ENCODE data around the gene MAP7D3.

The MAP7D3 gene

DNA sequence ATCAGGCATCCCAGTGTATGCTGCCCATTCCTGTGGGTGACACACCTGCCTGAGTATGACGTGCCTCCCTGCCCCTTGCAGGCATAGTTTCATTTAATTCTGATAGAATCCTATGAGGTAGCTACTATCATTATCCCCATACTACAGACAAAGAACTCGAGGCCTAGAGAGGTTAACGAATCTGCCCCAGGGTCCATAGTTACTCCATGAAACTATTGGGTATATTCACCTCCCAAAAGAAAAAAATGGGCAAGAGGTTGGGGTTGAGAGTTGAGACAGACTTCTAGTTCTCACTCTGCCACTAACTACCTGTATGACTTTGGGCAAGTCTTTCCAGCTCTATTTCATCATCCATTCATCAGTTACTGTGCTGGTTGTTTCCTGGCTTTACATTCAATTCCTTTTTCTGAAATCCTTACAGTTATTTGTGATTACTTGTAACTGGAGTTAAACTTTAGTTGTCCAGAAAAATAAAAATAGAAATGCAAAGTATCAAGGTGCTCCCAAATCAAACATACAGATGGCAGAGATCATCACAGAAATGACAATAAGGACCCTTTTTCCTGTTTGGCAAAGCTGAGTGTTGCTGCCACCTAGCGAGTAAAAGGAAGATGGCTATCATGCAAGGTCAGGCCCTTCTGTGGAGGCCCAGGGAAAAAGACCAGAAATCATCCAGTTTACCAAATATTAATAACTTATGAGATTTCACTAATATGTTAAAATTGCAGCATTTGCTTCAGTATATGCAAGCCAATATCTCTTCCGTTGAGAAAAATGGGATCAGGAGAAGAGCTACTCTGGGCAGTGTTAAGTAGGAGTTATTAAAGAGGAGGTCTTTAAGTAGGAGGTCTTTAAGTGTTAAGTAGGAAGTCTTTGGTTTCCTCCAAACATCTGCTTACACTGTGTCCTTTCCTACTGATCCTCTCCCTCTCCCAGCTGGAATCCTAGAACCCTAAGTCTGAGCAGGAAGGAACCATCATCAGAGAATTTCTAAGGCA, 17.1 kb upstream of the MAP7D3 start:
- H3K4me1 ChIP-seq (ENCODE audit: control insufficient read depth, insufficient read depth, low read length, poor library complexity, severe bottlenecking): no peaks in the 10 kb centered on the region
- no peak overlapping the region for H3K27ac ChIP-seq (ENCODE audit: low read depth, low read length, severe bottlenecking)
- H3K36me3 ChIP-seq (ENCODE audit: control insufficient read depth, insufficient read depth, low read length): no peaks in the 10 kb centered on the region
- no peak overlapping the region for H3K4me3 ChIP-seq (ENCODE audit: extremely low read depth, insufficient read depth, low read length, poor library complexity, severe bottlenecking)
- 0% methylated on average over 1 of the region's 5 CpGs; no CpG with 5 or more reads in 1 of the 2 experiments for WGBS, 2 experiments (ENCODE audit: insufficient coverage in 2 of 2)
- no peaks in the 10 kb centered on the region for H3K9me3 ChIP-seq (ENCODE audit: control insufficient read depth, low read length)

DNA sequence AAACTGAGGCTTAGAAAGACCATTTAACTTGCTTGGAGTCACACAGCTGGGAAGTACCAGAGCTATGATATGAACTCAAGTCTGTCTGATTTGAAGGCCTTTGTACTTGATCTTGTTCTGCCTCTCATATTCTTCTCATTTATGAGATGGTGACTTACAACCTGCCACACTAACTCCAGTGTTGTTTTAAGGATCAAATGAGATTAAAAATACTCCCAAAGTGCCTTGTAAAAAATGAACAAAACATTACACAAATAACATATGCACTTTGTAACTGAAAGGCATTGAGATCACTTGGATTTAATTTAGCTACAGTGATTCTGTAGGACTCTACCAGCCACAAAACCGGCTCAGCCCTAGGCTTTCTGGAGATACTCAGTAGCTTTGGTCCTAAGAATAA, 15.6 kb upstream of the MAP7D3 start:
- Histone ChIP-seq H3K9me3 (ENCODE audit: control insufficient read depth, low read length) (no peaks in the 10 kb centered on the region), H3K4me3 (ENCODE audit: extremely low read depth, insufficient read depth, low read length, poor library complexity, severe bottlenecking) (no peak overlapping the region), H3K4me1 (ENCODE audit: control insufficient read depth, insufficient read depth, low read length, poor library complexity, severe bottlenecking) (no peaks in the 10 kb centered on the region), H3K27ac (ENCODE audit: low read depth, low read length, severe bottlenecking) (no peak overlapping the region), H3K36me3 (ENCODE audit: control insufficient read depth, insufficient read depth, low read length) (no peaks in the 10 kb centered on the region)
- WGBS, 2 experiments (ENCODE audit: insufficient coverage in 2 of 2): 100% methylated on average over 1 of the region's 1 CpG; no CpG with 5 or more reads in 1 of the 2 experiments

GRCh38 chrX:136262812-136263315, 11.7 kb upstream of the MAP7D3 start:
- no peaks in the 10 kb centered on the region for H3K9me3 ChIP-seq (ENCODE audit: control insufficient read depth, low read length)
- H3K4me1 ChIP-seq (ENCODE audit: control insufficient read depth, insufficient read depth, low read length, poor library complexity, severe bottlenecking): peaks cover 3% of the 10 kb centered on the region
- H3K4me3 ChIP-seq (ENCODE audit: extremely low read depth, insufficient read depth, low read length, poor library complexity, severe bottlenecking): no peak overlapping the region
- H3K36me3 ChIP-seq (ENCODE audit: control insufficient read depth, insufficient read depth, low read length): no peaks in the 10 kb centered on the region
- no peak overlapping the region for H3K27ac ChIP-seq (ENCODE audit: low read depth, low read length, severe bottlenecking)
- no CpG with 5 or more reads among the region's 7 CpGs for WGBS, 2 experiments (ENCODE audit: insufficient coverage in 2 of 2)

DNA sequence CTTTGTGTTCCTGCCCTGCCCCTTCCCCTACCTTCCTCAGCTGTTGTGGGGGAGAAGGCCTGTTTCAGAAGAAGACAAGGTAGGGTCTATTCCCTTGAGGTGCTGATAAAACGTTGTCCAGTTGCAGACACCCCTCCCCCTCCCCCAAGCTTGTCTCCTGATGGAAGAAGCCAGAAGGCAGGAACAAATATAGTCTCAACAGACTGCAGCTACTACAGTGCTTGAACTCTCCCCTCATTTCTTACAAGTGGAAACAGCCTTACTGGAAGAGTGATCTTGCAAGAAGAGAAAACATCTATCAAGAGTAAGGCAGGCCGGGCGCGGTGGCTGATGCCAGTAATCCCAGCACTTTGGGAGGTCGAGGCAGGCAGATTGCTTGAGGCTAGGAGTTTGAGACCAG, 11.0 kb upstream of the MAP7D3 start:
- no peak overlapping the region for H3K27ac ChIP-seq (ENCODE audit: low read depth, low read length, severe bottlenecking)
- H3K4me1 ChIP-seq (ENCODE audit: control insufficient read depth, insufficient read depth, low read length, poor library complexity, severe bottlenecking): peaks cover 3% of the 10 kb centered on the region
- no peaks in the 10 kb centered on the region for H3K36me3 ChIP-seq (ENCODE audit: control insufficient read depth, insufficient read depth, low read length)
- no peak overlapping the region for H3K4me3 ChIP-seq (ENCODE audit: extremely low read depth, insufficient read depth, low read length, poor library complexity, severe bottlenecking)
- no peaks in the 10 kb centered on the region for H3K9me3 ChIP-seq (ENCODE audit: control insufficient read depth, low read length)
- 93 to 100% methylated on average over 1 to 2 of the region's 5 CpGs for WGBS, 2 experiments (ENCODE audit: insufficient coverage in 2 of 2)

- Histone ChIP-seq H3K4me1 (ENCODE audit: control insufficient read depth, insufficient read depth, low read length, poor library complexity, severe bottlenecking) (peaks cover 5% of the 10 kb centered on the region), H3K36me3 (ENCODE audit: control insufficient read depth, insufficient read depth, low read length) (no peaks in the 10 kb centered on the region), H3K4me3 (ENCODE audit: extremely low read depth, insufficient read depth, low read length, poor library complexity, severe bottlenecking) (no peak overlapping the region), H3K27ac (ENCODE audit: low read depth, low read length, severe bottlenecking) (no peak overlapping the region), H3K9me3 (ENCODE audit: control insufficient read depth, low read length) (no peaks in the 10 kb centered on the region)
- WGBS, 2 experiments (ENCODE audit: insufficient coverage in 2 of 2): no CpG with 5 or more reads among the region's 7 CpGs
These were observed 10.1 kb upstream of the MAP7D3 start for GRCh38 chrX:136261321-136261720.

- Histone ChIP-seq H3K27ac (ENCODE audit: low read depth, low read length, severe bottlenecking) (no peak overlapping the region), H3K4me3 (ENCODE audit: extremely low read depth, insufficient read depth, low read length, poor library complexity, severe bottlenecking) (no peak overlapping the region), H3K9me3 (ENCODE audit: control insufficient read depth, low read length) (no peaks in the 10 kb centered on the region), H3K4me1 (ENCODE audit: control insufficient read depth, insufficient read depth, low read length, poor library complexity, severe bottlenecking) (peaks cover 8% of the 10 kb centered on the region), H3K36me3 (ENCODE audit: control insufficient read depth, insufficient read depth, low read length) (no peaks in the 10 kb centered on the region)
These were observed 9.6 kb upstream of the MAP7D3 start for GRCh38 chrX:136260776-136261175.

GRCh38 chrX:136259543-136259942, 8.3 kb upstream of the MAP7D3 start:
- Histone ChIP-seq H3K36me3 (ENCODE audit: control insufficient read depth, insufficient read depth, low read length) (no peaks in the 10 kb centered on the region), H3K9me3 (ENCODE audit: control insufficient read depth, low read length) (no peaks in the 10 kb centered on the region), H3K4me1 (ENCODE audit: control insufficient read depth, insufficient read depth, low read length, poor library complexity, severe bottlenecking) (peaks cover 8% of the 10 kb centered on the region), H3K27ac (ENCODE audit: low read depth, low read length, severe bottlenecking) (no peak overlapping the region), H3K4me3 (ENCODE audit: extremely low read depth, insufficient read depth, low read length, poor library complexity, severe bottlenecking) (no peak overlapping the region)
- WGBS, 2 experiments (ENCODE audit: insufficient coverage in 2 of 2): no CpG with 5 or more reads among the region's 4 CpGs

DNA sequence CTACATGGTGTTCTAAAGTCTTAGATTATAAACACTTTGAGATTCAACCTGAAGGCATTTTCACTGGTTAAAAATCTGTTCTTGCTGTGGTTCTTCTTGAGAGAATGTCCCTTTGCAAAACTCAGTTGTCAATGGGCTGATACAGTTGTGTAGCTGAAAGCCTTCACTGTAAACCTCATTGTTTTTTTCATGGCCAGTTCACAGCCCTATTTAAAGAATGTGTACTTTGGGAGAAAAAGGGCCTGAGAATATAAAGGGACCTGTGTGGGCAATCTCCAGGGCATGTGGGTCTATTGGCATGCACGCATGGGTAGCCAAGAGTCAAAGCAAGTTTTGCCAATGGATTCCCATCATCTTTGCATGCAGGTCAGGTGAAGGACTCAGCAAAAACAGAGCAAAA, 7.8 kb upstream of the MAP7D3 start:
- no peak overlapping the region for H3K27ac ChIP-seq (ENCODE audit: low read depth, low read length, severe bottlenecking)
- H3K36me3 ChIP-seq (ENCODE audit: control insufficient read depth, insufficient read depth, low read length): no peaks in the 10 kb centered on the region
- WGBS, 2 experiments (ENCODE audit: insufficient coverage in 2 of 2): 100% methylated on average over 1 of the region's 1 CpG; no CpG with 5 or more reads in 1 of the 2 experiments
- no peak overlapping the region for H3K4me3 ChIP-seq (ENCODE audit: extremely low read depth, insufficient read depth, low read length, poor library complexity, severe bottlenecking)
- peaks cover 8% of the 10 kb centered on the region for H3K4me1 ChIP-seq (ENCODE audit: control insufficient read depth, insufficient read depth, low read length, poor library complexity, severe bottlenecking)
- no peaks in the 10 kb centered on the region for H3K9me3 ChIP-seq (ENCODE audit: control insufficient read depth, low read length)

DNA sequence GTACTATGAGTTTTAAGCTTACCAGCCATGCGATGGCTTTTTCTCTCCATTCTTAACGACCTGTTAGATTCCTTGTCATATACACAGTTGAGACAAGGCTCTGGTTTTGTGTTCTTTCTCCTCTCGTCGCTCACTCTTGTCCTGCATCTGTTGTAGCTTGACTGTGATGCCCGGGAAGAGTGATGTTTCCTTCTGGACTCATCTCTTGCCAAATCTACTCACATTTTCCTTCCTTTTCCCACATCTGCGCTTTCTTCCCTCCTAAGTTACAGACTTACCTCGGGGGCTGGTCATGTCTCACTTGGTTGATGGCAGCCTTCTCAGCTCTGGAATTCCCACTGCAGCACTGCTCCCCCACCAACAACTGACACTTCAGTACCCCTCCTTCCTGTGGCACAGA, 4.8 kb upstream of the MAP7D3 start:
- WGBS, 2 experiments (ENCODE audit: insufficient coverage in 2 of 2): 55 to 58% methylated on average over 4 to 6 of the region's 7 CpGs
- no peaks in the 10 kb centered on the region for H3K9me3 ChIP-seq (ENCODE audit: control insufficient read depth, low read length)
- no peak overlapping the region for H3K27ac ChIP-seq (ENCODE audit: low read depth, low read length, severe bottlenecking)
- H3K4me1 ChIP-seq (ENCODE audit: control insufficient read depth, insufficient read depth, low read length, poor library complexity, severe bottlenecking): peaks cover 8% of the 10 kb centered on the region
- H3K36me3 ChIP-seq (ENCODE audit: control insufficient read depth, insufficient read depth, low read length): no peaks in the 10 kb centered on the region
- no peak overlapping the region for H3K4me3 ChIP-seq (ENCODE audit: extremely low read depth, insufficient read depth, low read length, poor library complexity, severe bottlenecking)

GRCh38 chrX:136255541-136255940, 4.3 kb upstream of the MAP7D3 start:
- H3K36me3 ChIP-seq (ENCODE audit: control insufficient read depth, insufficient read depth, low read length): no peaks in the 10 kb centered on the region
- peaks cover 5% of the 10 kb centered on the region for H3K4me1 ChIP-seq (ENCODE audit: control insufficient read depth, insufficient read depth, low read length, poor library complexity, severe bottlenecking)
- WGBS, 2 experiments (ENCODE audit: insufficient coverage in 2 of 2): 67 to 95% methylated on average over 1 to 3 of the region's 5 CpGs
- no peaks in the 10 kb centered on the region for H3K9me3 ChIP-seq (ENCODE audit: control insufficient read depth, low read length)
- H3K4me3 ChIP-seq (ENCODE audit: extremely low read depth, insufficient read depth, low read length, poor library complexity, severe bottlenecking): no peak overlapping the region
- H3K27ac ChIP-seq (ENCODE audit: low read depth, low read length, severe bottlenecking): no peak overlapping the region
